Peyer's patch (tissue), 4 donors: ENCODE measurements around the gene RAB28.

Experiments
- POLR2A ChIP-seq, 2 donors: fragments of 450-650 bp; IDR thresholded peaks; one replicate each; pipeline ENCODE4 v1.5.1; 2017; ENCODE audit warnings: antibody characterized with exemption in 2 of 2, mild to moderate bottlenecking in 2 of 2, moderate library complexity in 2 of 2
- TF ChIP-seq, protein P1 (sequence below), 6 experiments: fragments of 450-650 bp in 4 of 6; fragments of 200-600 bp in 2 of 6; sonication (generic) in 1 of 6; IDR thresholded peaks; one replicate each; pipeline ENCODE4 v1.5.1; 2017 to 2019; ENCODE audit warnings: antibody characterized with exemption in 6 of 6, mild to moderate bottlenecking in 3 of 6, moderate library complexity in 1 of 6

DNA sequence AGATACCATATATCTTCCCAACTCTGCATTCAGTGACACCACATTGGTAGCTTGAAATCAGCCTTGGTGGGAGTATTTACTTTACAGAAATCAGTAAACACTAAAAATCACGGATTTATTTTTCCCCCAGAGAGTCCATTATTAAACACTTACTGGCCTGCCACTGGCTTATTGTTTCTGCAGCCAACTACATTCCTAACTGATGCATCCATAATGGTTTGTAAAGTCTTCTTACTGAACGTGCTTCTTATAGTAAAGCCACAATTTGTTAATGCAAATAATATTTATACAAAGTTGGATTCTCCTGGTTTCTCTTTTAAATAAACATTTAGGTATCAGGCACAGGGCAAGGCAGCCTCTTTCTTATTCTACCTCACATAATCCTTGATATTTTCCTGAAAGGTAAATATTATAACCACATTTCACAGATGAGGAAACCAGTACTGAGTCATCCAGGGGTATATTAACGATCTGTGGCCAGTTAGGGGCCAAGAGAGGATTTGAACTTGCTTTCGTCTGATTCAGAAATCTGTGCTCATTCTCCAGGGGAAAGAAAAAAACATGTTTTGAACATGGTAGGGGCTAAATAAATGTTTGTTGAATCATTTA lies 136.5 kb downstream of the RAB28 start:
- TF ChIP-seq, protein P1, sequence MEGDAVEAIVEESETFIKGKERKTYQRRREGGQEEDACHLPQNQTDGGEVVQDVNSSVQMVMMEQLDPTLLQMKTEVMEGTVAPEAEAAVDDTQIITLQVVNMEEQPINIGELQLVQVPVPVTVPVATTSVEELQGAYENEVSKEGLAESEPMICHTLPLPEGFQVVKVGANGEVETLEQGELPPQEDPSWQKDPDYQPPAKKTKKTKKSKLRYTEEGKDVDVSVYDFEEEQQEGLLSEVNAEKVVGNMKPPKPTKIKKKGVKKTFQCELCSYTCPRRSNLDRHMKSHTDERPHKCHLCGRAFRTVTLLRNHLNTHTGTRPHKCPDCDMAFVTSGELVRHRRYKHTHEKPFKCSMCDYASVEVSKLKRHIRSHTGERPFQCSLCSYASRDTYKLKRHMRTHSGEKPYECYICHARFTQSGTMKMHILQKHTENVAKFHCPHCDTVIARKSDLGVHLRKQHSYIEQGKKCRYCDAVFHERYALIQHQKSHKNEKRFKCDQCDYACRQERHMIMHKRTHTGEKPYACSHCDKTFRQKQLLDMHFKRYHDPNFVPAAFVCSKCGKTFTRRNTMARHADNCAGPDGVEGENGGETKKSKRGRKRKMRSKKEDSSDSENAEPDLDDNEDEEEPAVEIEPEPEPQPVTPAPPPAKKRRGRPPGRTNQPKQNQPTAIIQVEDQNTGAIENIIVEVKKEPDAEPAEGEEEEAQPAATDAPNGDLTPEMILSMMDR (IDR thresholded peaks at IDR 0.05): no peak
- no peak for TF ChIP-seq POLR2A (IDR thresholded peaks at IDR 0.05)
